GM12872 (cell line): ENCODE measurements around the gene SDK1.

ENCODE experiments used
- TF ChIP-seq, protein P1 (sequence below): IDR thresholded peaks from 3 replicates; pipeline ENCODE4 v1.5.1; 2011; ENCODE audit warnings: low read depth, mild to moderate bottlenecking, low read length, moderate library complexity; ENCODE audit not compliant: insufficient read depth

SDK1 gene

DNA sequence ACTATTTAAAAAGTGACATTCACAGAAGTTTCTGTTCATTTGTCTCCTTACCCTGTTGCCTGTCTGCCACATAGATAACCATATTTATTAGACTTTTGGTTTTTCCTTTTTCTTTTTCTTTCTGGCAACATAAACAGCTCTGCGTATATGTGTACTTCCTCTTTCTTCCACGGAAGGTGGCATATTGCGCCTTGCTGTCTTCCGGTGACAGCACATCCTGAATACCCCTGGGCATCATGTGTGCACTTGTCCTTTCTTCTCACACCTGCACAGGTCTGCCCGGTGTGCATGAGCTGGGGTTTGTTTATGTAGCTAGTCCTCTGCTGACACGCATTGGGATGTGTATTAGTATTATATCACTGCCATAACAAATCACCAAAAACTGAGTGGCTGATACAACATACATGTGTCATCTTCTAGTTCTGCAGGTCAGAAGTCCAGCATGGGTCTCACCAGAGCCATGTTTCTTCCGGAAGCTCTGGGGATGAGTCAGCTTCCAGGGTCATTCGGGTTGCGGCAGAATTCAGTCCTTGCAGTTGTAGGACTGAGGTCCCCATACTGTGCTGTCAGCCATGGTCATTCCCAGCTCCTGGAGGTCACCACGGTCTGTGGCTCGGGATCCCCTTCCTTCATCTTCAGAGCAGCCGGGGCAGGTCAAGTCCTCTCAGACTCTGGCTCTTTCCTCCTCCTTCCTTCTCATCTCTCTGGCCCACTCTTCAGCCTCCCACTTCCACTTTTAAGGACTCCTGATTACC, 785.1 kb downstream of the SDK1 start:
- TF ChIP-seq, protein P1, sequence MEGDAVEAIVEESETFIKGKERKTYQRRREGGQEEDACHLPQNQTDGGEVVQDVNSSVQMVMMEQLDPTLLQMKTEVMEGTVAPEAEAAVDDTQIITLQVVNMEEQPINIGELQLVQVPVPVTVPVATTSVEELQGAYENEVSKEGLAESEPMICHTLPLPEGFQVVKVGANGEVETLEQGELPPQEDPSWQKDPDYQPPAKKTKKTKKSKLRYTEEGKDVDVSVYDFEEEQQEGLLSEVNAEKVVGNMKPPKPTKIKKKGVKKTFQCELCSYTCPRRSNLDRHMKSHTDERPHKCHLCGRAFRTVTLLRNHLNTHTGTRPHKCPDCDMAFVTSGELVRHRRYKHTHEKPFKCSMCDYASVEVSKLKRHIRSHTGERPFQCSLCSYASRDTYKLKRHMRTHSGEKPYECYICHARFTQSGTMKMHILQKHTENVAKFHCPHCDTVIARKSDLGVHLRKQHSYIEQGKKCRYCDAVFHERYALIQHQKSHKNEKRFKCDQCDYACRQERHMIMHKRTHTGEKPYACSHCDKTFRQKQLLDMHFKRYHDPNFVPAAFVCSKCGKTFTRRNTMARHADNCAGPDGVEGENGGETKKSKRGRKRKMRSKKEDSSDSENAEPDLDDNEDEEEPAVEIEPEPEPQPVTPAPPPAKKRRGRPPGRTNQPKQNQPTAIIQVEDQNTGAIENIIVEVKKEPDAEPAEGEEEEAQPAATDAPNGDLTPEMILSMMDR: no peak

DNA sequence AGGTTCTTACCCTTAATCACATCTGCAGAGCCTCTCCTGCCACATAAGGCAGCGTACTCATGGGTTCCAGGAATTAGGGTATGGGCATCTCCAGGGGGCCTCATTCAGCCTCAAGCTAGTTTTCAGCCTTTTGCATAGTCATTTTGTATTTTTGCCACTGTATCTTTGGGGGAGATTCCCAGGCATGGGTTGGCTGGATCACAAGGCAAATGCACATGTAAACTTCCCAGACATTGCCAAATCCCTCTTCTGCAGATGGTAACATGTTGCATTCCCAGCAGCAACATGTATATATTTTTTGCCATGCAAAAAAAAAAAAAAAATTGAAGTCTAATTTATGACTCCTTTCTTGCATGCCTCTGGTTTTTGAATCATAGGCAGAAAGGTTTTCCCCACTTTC, 785.7 kb downstream of the SDK1 start:
- TF ChIP-seq, protein P1: no peak

- TF ChIP-seq, protein P1: no peak
Measured at GRCh38 chr7:4091767-4092166, 790.7 kb downstream of the SDK1 start.

- TF ChIP-seq, protein P1: no peak
Measured at GRCh38 chr7:4093035-4093434, 792.0 kb downstream of the SDK1 start.

- TF ChIP-seq, protein P1: no peak
Measured at GRCh38 chr7:4093483-4093882, 792.4 kb downstream of the SDK1 start.

- TF ChIP-seq, protein P1: no peak
Measured at GRCh38 chr7:4097001-4097609, 796.1 kb downstream of the SDK1 start.

DNA sequence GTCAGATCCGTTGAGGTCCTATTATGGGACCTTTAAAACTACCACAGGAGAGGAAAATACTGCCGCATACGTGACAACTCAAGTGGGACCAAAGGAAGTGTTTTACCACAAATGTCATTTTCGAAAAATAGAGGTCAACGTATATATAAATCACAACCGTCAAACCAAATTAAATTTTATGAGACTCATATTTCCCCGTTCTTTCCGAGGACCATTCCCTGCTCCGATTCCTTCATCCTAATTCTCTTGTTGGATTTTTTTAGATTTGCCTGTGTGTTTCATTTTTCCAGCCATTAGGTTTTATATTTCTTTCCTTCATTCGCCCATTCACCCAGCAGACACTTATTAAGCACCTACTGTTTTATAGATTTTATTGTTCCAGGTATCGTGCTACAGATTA, 797.1 kb downstream of the SDK1 start:
- TF ChIP-seq, protein P1: no peak
